Measurements from ENCODE around the gene ZNF609.

ZNF609 gene

GRCh38 chr15:64503640-64504039 lies 43.3 kb downstream of the ZNF609 start:
- no peak for DNase-seq

- DNase-seq = peak in 13 of 14 donors; percentile 11 to 84 (median 44)
Measured at GRCh38 chr15:64507293-64507802, 47.0 kb downstream of the ZNF609 start.

- no peak for DNase-seq
Measured at GRCh38 chr15:64507845-64508244, 47.5 kb downstream of the ZNF609 start.

DNA sequence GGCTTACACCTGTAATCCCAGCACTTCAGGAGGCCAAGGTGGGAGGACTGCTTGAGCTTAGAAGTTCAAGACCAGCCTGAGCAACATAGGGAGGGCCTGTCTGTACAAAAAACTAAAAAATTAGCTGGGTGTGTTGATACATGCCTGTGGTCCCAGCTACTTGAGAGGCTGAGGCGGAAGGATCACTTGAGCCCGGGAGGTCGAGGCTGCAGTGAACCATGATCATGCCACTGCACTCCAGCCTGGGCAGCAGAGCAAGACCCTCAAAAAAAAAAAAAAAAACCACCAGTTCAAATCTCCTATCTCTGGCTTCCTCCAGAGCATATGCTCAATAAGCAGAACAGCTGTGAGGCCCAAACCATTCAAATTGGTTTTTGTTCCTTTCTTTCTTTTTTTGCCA lies 53.4 kb downstream of the ZNF609 start:
- DNase-seq = no peak

DNA sequence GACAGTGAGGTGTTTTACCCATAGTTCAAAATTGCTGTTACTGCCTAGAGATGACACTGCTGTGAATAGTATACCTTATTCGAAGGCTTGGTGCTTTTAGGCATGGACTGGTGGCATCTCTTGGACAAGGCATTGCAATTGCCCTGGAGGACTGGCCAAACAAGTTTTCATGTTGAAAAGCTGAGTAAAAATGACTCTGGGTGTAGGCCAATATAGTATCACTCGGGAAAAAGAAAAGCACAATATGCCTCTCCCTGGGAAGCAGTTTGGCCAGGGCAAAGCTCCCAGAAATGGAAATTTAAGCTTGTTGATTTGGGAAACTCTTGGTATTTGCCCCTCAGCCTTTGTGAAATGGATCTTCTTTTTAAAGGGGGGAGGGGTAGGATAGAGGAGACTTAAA lies 54.8 kb downstream of the ZNF609 start:
- DNase-seq = no peak

- DNase-seq = no peak
Measured at GRCh38 chr15:64515825-64516224, 55.4 kb downstream of the ZNF609 start.

DNA sequence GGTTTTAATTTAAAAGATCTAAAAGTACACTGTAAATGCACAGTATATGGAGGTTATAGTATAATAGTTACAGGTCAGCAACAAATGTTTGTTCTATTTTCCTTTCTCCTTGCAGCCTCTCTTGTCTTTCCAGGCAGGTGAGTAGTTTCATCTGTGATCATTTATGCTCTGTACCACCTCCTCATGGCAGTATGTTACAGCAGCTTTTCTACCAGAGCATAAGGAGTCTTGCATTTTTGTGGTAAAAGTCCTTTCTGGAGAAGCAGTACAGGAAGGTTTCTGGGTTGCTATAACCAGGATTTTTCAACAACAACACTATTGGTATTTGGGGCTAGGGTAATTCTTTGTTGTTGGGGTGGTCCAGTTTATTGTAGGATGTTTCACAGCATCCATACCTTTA lies 59.5 kb downstream of the ZNF609 start:
- no peak for DNase-seq

DNA sequence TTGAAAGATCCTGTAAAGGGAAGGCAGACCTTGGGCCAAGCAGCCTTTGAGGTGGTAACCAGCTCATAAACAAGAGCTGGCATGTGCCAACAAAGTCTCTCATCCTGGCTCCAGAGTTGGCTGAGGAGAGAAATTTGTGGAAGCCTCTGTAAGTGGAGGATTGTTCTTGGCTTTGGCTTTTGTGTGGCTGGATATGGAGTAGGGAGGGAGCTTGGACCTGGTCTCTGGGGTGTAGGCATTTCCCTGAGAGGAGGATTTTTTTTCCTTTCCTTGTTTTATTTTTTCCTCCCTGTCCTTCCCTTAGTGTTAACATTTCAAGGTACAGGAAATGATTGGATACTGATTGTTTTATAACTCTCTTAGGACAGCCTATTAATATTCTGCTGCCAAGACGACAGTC lies 60.8 kb downstream of the ZNF609 start:
- DNase-seq = peak in 4 of 14 donors; percentile 6 to 46 (median 24)

DNA sequence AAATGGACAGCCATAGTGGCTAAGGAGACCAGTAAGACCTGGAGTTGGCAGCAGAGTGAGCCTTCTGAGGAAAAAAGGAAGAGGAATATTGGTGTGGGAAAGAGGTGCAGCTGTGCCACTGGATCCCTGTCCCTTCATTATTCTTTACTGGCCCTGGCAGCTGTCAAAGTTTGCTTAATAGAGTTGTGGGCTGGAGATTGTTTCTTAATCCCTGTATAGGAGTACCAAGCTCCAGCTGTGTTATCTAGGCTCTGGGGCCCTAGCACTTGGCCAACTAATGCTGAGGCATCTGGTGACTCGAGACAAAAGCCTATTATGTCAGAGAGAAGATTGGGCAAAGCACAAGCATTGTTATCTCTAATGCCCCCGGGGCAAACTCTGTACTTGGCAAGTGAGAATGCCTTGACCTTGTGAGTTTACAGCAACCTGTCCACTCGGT lies 61.4 kb downstream of the ZNF609 start:
- peak in 10 of 14 donors; percentile 10 to 57 (median 44) for DNase-seq

DNA sequence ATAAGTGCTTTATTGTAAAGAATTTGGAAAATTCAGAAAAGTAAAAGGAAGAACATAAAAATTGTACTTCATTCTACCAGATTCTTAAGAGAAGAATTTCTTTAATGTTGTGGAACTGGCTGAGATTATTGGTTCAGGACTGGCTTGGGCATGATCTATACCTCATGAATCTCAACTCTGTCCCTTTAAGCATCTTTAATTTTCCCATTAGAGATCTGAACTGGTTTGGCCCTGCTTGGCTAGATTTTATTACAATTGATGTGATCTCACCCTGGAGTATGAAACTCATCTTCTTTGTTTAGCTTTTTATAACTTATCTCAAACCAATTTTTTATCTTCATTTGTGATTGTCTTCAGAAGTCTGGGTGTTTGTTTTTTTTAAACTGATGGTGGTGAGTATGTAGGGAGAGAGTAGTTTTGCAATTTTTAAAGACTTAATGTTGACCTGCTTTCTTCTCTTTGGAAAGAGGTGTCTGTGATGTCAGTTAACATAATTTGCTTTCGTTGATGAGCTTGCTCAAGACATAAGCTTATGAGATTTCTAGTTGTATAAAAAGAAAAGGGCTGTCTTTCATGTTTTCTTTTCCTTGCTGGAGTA lies 61.9 kb downstream of the ZNF609 start:
- DNase-seq = no peak

DNA sequence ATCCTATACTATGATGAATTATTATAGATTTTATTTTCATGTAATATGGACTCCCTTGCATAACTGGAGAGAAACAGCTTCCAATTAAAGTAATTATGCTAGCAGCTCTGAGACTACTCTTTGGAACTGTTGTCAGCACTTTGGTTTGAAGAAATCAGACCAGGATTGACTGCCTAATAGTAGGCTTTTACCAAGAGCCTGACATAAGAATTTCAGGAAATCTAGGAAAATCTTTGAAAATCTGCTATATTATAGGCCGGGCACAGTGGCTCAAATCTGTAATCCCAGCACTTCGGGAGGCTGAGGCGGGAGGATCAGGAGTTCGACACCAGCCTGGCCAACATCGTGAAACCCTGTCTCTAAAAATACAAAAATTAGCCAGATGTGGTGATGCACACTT lies 62.9 kb downstream of the ZNF609 start:
- DNase-seq = no peak

DNA sequence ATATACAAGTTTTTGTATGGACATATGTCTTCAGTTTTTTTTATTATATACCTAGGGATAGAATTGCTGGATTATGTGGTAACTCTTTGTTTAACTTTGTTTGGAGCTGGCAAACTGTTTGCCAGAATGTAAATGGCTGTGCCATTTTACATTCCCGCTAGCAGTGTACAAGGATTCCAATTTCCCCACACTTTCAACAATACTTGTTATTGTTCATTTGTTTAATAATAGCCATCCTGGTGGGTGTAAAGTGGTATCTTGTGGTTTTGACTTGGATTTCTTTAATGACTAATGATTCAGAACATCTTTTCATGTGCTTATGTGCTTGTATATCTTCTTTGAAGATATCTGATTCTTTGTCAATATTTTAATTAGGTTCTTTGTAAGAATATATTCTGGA lies 64.4 kb downstream of the ZNF609 start:
- no peak for DNase-seq

DNA sequence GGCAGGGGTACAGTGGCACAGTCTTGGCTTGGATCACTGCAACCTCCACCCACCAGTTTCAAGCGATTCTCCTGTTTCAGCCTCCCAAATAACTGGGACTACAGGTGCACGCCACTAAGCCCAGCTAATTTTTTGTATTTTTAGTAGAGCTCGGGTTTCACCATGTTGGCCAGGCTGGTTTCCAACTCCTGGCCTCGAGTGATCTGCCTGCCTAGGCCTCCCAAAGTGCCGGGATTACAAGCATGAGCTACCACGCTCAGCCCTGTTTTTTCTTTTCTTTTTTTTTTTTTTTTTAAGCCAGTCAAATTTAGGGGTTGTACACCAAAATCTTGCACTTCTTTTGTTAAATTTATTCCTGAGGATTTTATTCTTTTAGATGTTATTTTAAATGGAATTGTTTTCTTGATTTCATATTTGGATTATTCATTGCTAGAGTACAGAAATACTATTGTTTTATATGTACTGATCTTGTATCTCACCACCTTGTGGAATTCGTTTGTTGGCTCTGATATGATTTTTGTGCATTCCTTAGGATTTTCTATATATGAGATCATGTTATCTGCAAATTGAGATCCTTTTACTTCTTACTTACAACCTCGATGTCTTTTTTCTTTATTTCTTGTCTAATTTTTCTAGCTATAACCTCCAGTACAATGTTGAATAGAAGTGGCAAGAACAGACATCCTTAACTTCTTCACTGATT lies 65.6 kb downstream of the ZNF609 start:
- no peak for DNase-seq

DNA sequence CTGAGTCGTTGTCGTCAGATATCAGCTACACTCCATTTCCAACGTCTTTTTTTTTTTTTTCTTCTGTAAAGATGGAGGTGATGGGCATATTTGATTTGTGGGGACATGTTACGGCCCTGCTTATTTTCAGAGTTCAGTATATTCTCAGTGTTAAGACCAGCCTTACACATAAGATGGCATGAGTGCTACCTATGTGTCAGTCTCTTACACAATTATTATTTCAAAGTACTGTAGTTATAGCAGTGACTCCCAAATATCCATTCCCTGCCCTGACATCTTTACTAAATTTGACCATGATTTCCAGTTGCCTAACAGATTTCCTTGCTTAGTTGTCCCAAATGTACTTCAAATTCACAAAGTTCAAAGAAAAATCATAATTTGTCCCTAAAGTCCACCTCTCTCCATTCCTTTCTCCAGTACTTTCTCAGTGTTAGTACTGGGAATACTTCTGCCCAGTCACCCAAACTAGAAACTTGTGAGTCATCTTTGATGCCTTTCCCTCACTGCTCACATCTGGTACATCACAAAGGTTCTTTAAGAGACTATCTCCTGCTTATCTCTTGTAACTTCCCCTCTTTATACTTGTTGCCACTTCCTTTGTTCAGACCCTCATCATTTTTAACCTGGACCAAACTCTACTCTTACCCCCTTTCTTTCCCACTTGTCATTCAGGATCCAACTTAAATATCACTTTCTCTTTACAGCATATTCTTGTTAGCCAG lies 67.0 kb downstream of the ZNF609 start:
- DNase-seq = no peak

GRCh38 chr15:64528871-64529270 lies 68.5 kb downstream of the ZNF609 start:
- DNase-seq = no peak

DNA sequence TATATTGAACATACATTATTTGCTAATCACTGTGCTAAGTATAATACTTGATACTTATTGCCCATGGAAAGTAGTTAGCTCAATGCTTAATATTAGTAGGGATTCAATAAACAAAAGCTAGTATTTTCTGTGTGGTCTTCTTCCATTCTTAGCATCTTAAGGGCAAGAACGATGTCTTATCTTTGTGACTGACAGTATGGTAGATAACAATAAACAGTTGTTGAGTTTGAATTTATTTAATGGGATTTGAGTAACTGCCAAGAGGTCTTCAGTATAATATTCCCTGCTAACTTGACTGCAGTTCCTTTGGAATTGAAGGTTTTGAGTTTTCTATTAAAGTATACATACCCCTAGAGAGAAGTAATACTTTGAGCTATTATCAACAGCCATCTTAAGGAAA lies 70.1 kb downstream of the ZNF609 start:
- no peak for DNase-seq

DNA sequence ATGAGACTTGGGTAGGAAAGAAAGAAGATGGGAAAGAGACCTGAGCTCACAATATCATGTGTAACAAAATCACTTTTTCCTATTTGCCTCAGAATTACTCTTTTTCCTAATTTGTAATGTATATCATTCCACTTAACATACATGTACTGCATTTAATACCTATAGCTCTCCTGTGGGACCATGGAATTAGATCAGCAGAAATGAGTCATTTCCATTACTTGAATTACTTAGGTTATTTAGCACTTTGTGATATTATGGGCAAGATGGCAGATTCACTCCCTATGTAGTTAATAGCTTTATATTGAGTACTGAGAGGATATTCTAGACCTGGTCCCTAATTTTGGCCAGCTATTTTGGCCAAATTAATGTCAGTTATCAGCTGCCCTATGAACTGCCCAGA lies 70.5 kb downstream of the ZNF609 start:
- DNase-seq = no peak

GRCh38 chr15:64532521-64533315 lies 72.3 kb downstream of the ZNF609 start:
- no peak for DNase-seq

DNA sequence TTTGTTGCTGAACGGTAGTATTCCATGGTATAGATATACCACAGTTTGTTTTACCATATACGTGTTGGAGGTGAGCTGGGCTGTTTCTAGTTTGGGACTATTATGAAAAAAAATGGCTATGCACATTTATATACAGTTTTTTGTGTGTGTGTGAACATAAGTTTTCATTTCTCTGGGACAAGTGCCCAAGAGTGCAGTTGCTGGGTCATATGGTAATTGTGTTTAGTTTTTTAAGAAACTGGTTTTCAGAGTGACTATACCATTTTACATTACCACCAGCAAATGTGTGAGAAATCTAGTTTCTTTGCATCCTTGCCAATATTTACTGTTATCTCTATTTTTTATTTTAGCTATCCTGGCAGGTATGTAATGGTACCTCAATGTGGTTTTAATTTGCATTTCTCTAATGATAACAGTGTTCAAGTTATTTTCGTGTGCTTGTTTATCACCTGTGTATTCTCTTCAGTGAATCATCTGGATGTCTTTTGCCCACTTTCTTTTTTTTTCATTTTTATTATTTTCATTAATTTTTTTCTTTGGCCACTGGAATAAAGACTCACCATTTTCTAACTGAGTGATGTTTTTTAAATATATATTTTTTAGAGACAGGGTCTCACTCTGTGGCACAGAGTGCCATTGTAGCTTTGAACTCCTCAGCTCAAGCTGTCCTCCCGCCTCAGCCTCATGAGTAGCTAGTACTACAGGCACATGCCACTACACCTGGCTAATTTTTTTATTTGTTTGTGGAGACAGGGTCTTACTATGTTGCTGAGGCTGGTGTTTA lies 75.3 kb downstream of the ZNF609 start:
- DNase-seq = no peak

DNA sequence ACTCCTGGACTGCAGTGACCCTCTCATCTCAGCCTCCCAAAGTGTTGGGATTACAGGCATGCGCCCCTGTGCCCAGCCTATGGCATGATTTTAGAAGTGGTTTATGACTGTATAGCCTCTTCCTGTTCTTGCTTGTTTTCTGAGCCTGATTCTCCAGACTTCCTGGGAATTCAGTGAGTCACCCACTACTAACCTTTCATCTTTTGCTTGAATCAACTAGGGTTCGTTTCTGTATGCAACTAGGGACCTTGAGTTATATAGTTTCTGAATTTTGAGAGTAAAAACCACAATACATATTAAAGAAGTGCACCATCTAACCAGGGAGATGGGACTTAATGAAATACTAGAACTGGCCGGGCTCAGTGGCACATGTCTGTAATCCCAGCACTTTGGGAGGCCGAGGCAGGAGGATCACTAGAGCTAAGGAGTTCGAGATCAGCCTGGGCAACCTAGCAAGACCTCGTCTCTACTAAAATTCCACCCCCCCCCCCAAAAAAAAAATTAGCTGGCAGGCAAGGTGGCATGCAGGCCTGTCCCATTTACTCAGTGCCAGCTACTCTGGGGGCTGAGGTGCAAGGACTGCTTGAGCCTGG lies 76.0 kb downstream of the ZNF609 start:
- DNase-seq = no peak

- DNase-seq = no peak
Measured at GRCh38 chr15:64542091-64542490, 81.7 kb downstream of the ZNF609 start.

Measured in C1 segment of cervical spinal cord (tissue), 14 donors.